Astrocyte (in vitro differentiated cells and primary cell): Measurements from ENCODE around the gene PLEKHA3. TPM values are rescaled to one million over a fixed set of nuclear protein-coding genes. Genes with fewer than 3 reads are reported as not detected.
A peak's percentile ranks its signal among the peaks of the same experiment; 100 is the strongest.

ENCODE experiments used
- DNase-seq: peaks from one replicate; pipeline ENCODE4 v3.0.0-alpha.2; 2010; ENCODE audit warnings: low read depth
- FAIRE-seq: peaks from 2 replicates; lab custom pipeline; 2011; peaks lifted over from hg19 to GRCh38; lab: Jason Lieb, UNC
- H2AFZ ChIP-seq: 2 replicates; pipeline ENCODE4 v1.6.0; 2012; ENCODE audit warnings: low read depth, low read length, inconsistent platforms
- H3K27ac ChIP-seq: 2 replicates; pipeline ENCODE4 v1.5.1; 2011; ENCODE audit warnings: low read depth, low read length, inconsistent platforms
- H3K27me3 ChIP-seq: 2 replicates; pipeline ENCODE4 v1.6.0; 2011; ENCODE audit warnings: low read length, inconsistent platforms; ENCODE audit not compliant: insufficient read depth
- H3K36me3 ChIP-seq: 2 replicates; pipeline ENCODE4 v1.5.1; 2011; ENCODE audit warnings: low read length, inconsistent platforms; ENCODE audit not compliant: insufficient read depth
- H3K4me1 ChIP-seq: 2 replicates; pipeline ENCODE4 v1.5.1; 2011; ENCODE audit warnings: low read length, inconsistent platforms; ENCODE audit not compliant: insufficient read depth
- H3K4me2 ChIP-seq: 2 replicates; pipeline ENCODE4 v1.6.0; 2012; ENCODE audit warnings: low read length, inconsistent platforms
- H3K4me3 ChIP-seq: 2 replicates; pipeline ENCODE4 v1.5.1; 2011; ENCODE audit warnings: low read depth, mild to moderate bottlenecking, low read length, inconsistent platforms; ENCODE audit not compliant: insufficient read depth
- H3K79me2 ChIP-seq: 2 replicates; pipeline ENCODE4 v1.6.0; 2012; ENCODE audit warnings: mild to moderate bottlenecking, low read length, inconsistent platforms; ENCODE audit not compliant: insufficient read depth
- H3K9ac ChIP-seq: 2 replicates; pipeline ENCODE4 v1.6.0; 2012; ENCODE audit warnings: mild to moderate bottlenecking, low read length, inconsistent platforms
- H3K9me3 ChIP-seq: 2 replicates; pipeline ENCODE4 v1.5.1; 2012; ENCODE audit warnings: low read depth, mild to moderate bottlenecking, low read length, inconsistent platforms; ENCODE audit not compliant: insufficient read depth
- H4K20me1 ChIP-seq: 2 replicates; pipeline ENCODE4 v1.6.0; 2012; ENCODE audit warnings: low read length, inconsistent platforms; ENCODE audit not compliant: insufficient read depth
- H3K27ac Mint-ChIP-seq: one replicate; pipeline ENCODE4 v1.8.0; 2021; ENCODE audit warnings: mild to moderate bottlenecking, mixed read lengths; ENCODE audit not compliant: unreplicated experiment
- H3K27me3 Mint-ChIP-seq: one replicate; pipeline ENCODE4 v1.8.0; 2021; ENCODE audit warnings: low read depth, mixed read lengths; ENCODE audit not compliant: unreplicated experiment
- H3K36me3 Mint-ChIP-seq: one replicate; pipeline ENCODE4 v1.8.0; 2021; ENCODE audit warnings: low read depth, mixed read lengths; ENCODE audit not compliant: unreplicated experiment
- H3K4me1 Mint-ChIP-seq: one replicate; pipeline ENCODE4 v1.8.0; 2021; ENCODE audit warnings: low read depth, mixed read lengths; ENCODE audit not compliant: unreplicated experiment
- H3K4me3 Mint-ChIP-seq: one replicate; pipeline ENCODE4 v1.8.0; 2021; ENCODE audit warnings: mild to moderate bottlenecking, moderate library complexity, mixed read lengths; ENCODE audit not compliant: unreplicated experiment
- H3K9me3 Mint-ChIP-seq: one replicate; pipeline ENCODE4 v1.8.0; 2021; ENCODE audit warnings: mild to moderate bottlenecking, mixed read lengths; ENCODE audit not compliant: unreplicated experiment
- CTCF ChIP-seq: IDR thresholded peaks from 2 replicates; pipeline ENCODE4 v1.5.1; 2011; ENCODE audit warnings: low read depth, mild to moderate bottlenecking, inconsistent platforms, low read length, moderate library complexity; ENCODE audit not compliant: insufficient read depth
- EZH2 ChIP-seq: IDR thresholded peaks from 2 replicates; pipeline ENCODE4 v1.6.1; 2012; ENCODE audit warnings: mild to moderate bottlenecking, low read length, inconsistent platforms; ENCODE audit not compliant: insufficient read depth
- total RNA-seq: library from RNA; stranded (reverse); gene quantifications from 2 replicates; pipeline ENCODE4 v1.2.1, GENCODE V29; 2021

The PLEKHA3 gene
- total RNA-seq, 1 donor from 2014 or later: 42.1 TPM

GRCh38 chr2:178521304-178522150 is 41.3 kb downstream of the PLEKHA3 start:
- no peak for TF ChIP-seq EZH2
- TF ChIP-seq CTCF: no peak
- FAIRE-seq: no peak
- no peak overlapping the region for H2AFZ ChIP-seq
- H3K4me2 ChIP-seq: no peak overlapping the region
- Mint-ChIP-seq H3K27me3 (no peaks in the 10 kb centered on the region), H3K4me3 (no peak overlapping the region), H3K4me1 (no peaks in the 10 kb centered on the region), H3K27ac (no peak overlapping the region), H3K36me3 (peaks cover 12% of the 10 kb centered on the region), H3K9me3 (no peaks in the 10 kb centered on the region)
- H4K20me1 ChIP-seq: no peaks in the 10 kb centered on the region
- peaks cover 24% of the 10 kb centered on the region for H3K79me2 ChIP-seq
- no peak overlapping the region for H3K4me3 ChIP-seq
- DNase-seq: no peak
- no peak overlapping the region for H3K27ac ChIP-seq
- no peaks in the 10 kb centered on the region for H3K27me3 ChIP-seq
- no peaks in the 10 kb centered on the region for H3K9me3 ChIP-seq
- H3K9ac ChIP-seq: no peak overlapping the region
- H3K4me1 ChIP-seq: peaks cover 3% of the 10 kb centered on the region
- H3K36me3 ChIP-seq: peaks cover 3% of the 10 kb centered on the region

GRCh38 chr2:178522950-178523595 is 42.8 kb downstream of the PLEKHA3 start:
- Histone ChIP-seq H3K4me1 (peaks cover 3% of the 10 kb centered on the region), H3K4me3 (peak overlapping the region; percentile 74), H4K20me1 (no peaks in the 10 kb centered on the region), H3K27ac (peak overlapping the region; percentile 66), H3K27me3 (no peaks in the 10 kb centered on the region), H3K4me2 (peak overlapping the region; percentile 88), H3K36me3 (peaks cover 3% of the 10 kb centered on the region), H2AFZ (peak overlapping the region; percentile 39), H3K79me2 (peaks cover 36% of the 10 kb centered on the region), H3K9ac (peak overlapping the region; percentile 86), H3K9me3 (no peaks in the 10 kb centered on the region)
- Mint-ChIP-seq H3K27ac (peak overlapping the region; percentile 80), H3K4me1 (no peaks in the 10 kb centered on the region), H3K27me3 (no peaks in the 10 kb centered on the region), H3K9me3 (no peaks in the 10 kb centered on the region), H3K4me3 (peak overlapping the region; percentile 97), H3K36me3 (peaks cover 14% of the 10 kb centered on the region)
- TF ChIP-seq EZH2: no peak
- peak; percentile 67 for TF ChIP-seq CTCF
- DNase-seq (peak; percentile 72), FAIRE-seq (no peak)
